ENCODE data around the gene P4HA3. TPM values are rescaled to one million over a fixed set of nuclear protein-coding genes. Genes with fewer than 3 reads are reported as not detected.

The P4HA3 gene
- total and polyA plus RNA-seq, 4 donors = 0.07 to 0.59 (median 0.33) TPM

DNA sequence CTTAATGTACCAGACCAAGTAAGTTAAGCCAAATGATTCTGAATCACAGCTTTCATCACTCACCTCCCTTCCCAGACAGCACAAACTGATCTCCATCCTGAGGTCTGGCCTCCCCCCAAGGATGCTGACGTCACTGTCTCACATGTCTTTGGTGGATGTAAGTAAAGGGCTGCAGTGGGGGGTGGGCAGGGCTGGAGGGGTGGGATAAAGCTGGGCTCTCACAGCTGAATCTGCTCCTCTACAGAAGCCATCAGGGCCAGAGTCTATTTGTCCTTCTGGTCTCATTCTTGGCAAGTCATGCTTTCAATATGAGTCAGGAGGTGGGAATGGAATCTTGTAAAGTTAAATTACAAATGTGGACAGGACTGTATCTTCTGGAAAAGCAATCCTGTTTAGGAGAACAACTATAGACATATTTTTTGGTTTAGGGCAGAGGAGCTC lies 32.7 kb downstream of the P4HA3 start:
- Histone ChIP-seq H3K9ac (ENCODE audit: low read depth in 1 of 2, low read length in 2 of 2) (no peak overlapping the region), H3K27ac (ENCODE audit: low read depth in 1 of 2, low read length in 2 of 2) (no peak overlapping the region), H3K4me1 (ENCODE audit: control insufficient read depth in 4 of 4, insufficient read depth in 4 of 4, low read length in 3 of 4) (no peaks in the 10 kb centered on the region), H3K4me3 (ENCODE audit: low read depth in 1 of 3, low read length in 3 of 3) (no peak overlapping the region), H3K27me3 (ENCODE audit: control insufficient read depth in 4 of 4, insufficient read depth in 4 of 4, low read length in 3 of 4) (no peaks in the 10 kb centered on the region), H3K9me3 (ENCODE audit: control insufficient read depth in 4 of 4, low read length in 3 of 4) (no peaks in the 10 kb centered on the region), H3K36me3 (ENCODE audit: control insufficient read depth in 4 of 4, insufficient read depth in 3 of 4, low read depth in 1 of 4, low read length in 3 of 4) (no peaks in the 10 kb centered on the region)
- TF ChIP-seq HNF4A (conservative IDR thresholded peaks at IDR 0.05) (no peak), JUND (IDR thresholded peaks at IDR 0.05) (no peak), HNF4G (IDR thresholded peaks at IDR 0.05) (no peak), GABPA (IDR thresholded peaks at IDR 0.05 in 1 of 2, conservative IDR thresholded peaks at IDR 0.05 in 1 of 2) (no peak), FOXA1 (IDR thresholded peaks at IDR 0.05) (no peak)
- TF ChIP-seq, protein P1, sequence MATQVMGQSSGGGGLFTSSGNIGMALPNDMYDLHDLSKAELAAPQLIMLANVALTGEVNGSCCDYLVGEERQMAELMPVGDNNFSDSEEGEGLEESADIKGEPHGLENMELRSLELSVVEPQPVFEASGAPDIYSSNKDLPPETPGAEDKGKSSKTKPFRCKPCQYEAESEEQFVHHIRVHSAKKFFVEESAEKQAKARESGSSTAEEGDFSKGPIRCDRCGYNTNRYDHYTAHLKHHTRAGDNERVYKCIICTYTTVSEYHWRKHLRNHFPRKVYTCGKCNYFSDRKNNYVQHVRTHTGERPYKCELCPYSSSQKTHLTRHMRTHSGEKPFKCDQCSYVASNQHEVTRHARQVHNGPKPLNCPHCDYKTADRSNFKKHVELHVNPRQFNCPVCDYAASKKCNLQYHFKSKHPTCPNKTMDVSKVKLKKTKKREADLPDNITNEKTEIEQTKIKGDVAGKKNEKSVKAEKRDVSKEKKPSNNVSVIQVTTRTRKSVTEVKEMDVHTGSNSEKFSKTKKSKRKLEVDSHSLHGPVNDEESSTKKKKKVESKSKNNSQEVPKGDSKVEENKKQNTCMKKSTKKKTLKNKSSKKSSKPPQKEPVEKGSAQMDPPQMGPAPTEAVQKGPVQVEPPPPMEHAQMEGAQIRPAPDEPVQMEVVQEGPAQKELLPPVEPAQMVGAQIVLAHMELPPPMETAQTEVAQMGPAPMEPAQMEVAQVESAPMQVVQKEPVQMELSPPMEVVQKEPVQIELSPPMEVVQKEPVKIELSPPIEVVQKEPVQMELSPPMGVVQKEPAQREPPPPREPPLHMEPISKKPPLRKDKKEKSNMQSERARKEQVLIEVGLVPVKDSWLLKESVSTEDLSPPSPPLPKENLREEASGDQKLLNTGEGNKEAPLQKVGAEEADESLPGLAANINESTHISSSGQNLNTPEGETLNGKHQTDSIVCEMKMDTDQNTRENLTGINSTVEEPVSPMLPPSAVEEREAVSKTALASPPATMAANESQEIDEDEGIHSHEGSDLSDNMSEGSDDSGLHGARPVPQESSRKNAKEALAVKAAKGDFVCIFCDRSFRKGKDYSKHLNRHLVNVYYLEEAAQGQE (IDR thresholded peaks at IDR 0.05) = no peak
- DNase-seq (ENCODE audit: low spot score) = no peak
- 89% methylated on average over 1 of the region's 1 CpG for WGBS

DNA sequence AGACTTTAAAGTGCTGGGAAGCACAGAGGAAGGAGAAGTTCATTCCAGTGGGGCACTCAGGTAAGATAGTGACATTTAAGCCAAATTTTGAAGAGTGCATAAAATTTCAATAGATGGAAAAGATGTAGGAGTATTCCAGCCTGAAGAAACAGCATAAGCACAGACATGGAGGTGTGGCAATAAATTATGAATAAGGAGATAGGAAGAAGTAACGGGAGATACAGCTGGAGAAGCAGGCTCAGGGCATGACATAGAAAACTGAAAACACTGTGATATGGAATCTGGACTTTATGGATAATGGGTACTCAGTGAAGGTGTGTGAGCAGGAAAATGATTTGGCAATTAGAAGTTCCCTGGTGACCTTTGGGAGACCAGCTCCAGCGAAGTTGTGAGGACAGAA lies 33.3 kb downstream of the P4HA3 start:
- no peaks in the 10 kb centered on the region for H3K9me3 ChIP-seq (ENCODE audit: control insufficient read depth in 4 of 4, low read length in 3 of 4)
- no peak overlapping the region for H3K27ac ChIP-seq (ENCODE audit: low read depth in 1 of 2, low read length in 2 of 2)
- H3K27me3 ChIP-seq (ENCODE audit: control insufficient read depth in 4 of 4, insufficient read depth in 4 of 4, low read length in 3 of 4) = no peaks in the 10 kb centered on the region
- no peak for DNase-seq (ENCODE audit: low spot score)
- H3K36me3 ChIP-seq (ENCODE audit: control insufficient read depth in 4 of 4, insufficient read depth in 3 of 4, low read depth in 1 of 4, low read length in 3 of 4) = no peaks in the 10 kb centered on the region
- WGBS = 95% methylated on average over 2 of the region's 2 CpGs
- no peak overlapping the region for H3K4me3 ChIP-seq (ENCODE audit: low read depth in 1 of 3, low read length in 3 of 3)
- H3K4me1 ChIP-seq (ENCODE audit: control insufficient read depth in 4 of 4, insufficient read depth in 4 of 4, low read length in 3 of 4) = no peaks in the 10 kb centered on the region
- no peak overlapping the region for H3K9ac ChIP-seq (ENCODE audit: low read depth in 1 of 2, low read length in 2 of 2)
- TF ChIP-seq NR2F2 (IDR thresholded peaks at IDR 0.05) (no peak), HNF4G (IDR thresholded peaks at IDR 0.05) (no peak), JUND (IDR thresholded peaks at IDR 0.05) (no peak), RXRA (IDR thresholded peaks at IDR 0.05) (no peak), FOXA2 (IDR thresholded peaks at IDR 0.05) (no peak), EGR1 (IDR thresholded peaks at IDR 0.05; ENCODE audit: low read depth in 2 of 2) (no peak), YY1 (IDR thresholded peaks at IDR 0.05) (no peak), HNF4A (conservative IDR thresholded peaks at IDR 0.05) (no peak)
- TF ChIP-seq, protein P2, sequence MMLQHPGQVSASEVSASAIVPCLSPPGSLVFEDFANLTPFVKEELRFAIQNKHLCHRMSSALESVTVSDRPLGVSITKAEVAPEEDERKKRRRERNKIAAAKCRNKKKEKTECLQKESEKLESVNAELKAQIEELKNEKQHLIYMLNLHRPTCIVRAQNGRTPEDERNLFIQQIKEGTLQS (IDR thresholded peaks at IDR 0.05) = no peak
- TF ChIP-seq, protein P3, sequence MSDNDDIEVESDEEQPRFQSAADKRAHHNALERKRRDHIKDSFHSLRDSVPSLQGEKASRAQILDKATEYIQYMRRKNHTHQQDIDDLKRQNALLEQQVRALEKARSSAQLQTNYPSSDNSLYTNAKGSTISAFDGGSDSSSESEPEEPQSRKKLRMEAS (IDR thresholded peaks at IDR 0.05) = no peak
- TF ChIP-seq, protein P4, sequence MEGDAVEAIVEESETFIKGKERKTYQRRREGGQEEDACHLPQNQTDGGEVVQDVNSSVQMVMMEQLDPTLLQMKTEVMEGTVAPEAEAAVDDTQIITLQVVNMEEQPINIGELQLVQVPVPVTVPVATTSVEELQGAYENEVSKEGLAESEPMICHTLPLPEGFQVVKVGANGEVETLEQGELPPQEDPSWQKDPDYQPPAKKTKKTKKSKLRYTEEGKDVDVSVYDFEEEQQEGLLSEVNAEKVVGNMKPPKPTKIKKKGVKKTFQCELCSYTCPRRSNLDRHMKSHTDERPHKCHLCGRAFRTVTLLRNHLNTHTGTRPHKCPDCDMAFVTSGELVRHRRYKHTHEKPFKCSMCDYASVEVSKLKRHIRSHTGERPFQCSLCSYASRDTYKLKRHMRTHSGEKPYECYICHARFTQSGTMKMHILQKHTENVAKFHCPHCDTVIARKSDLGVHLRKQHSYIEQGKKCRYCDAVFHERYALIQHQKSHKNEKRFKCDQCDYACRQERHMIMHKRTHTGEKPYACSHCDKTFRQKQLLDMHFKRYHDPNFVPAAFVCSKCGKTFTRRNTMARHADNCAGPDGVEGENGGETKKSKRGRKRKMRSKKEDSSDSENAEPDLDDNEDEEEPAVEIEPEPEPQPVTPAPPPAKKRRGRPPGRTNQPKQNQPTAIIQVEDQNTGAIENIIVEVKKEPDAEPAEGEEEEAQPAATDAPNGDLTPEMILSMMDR (IDR thresholded peaks at IDR 0.05; ENCODE audit: low read depth, low read length, missing input control) = no peak
